Mucosa of rectum (tissue), 2 donors: ENCODE data around the gene ATXN2.
"Not testable (repeated sequence)": the region's sequence is repeated elsewhere in the genome, so short reads cannot be mapped to it uniquely, and the experiment has no call there.

Experiments used
- H3K27ac ChIP-seq, 2 donors: one replicate each; pipeline ENCODE4 v1.7.0; 2013; ENCODE audit warnings: inconsistent platforms in 2 of 2, low read depth in 2 of 2, low read length in 2 of 2
- H3K27me3 ChIP-seq, 2 donors: one replicate each; pipeline ENCODE4 v1.7.0; 2013; ENCODE audit warnings: low read length in 2 of 2; ENCODE audit not compliant: control insufficient read depth in 2 of 2, insufficient read depth in 2 of 2
- H3K36me3 ChIP-seq, 2 donors: one replicate each; pipeline ENCODE4 v1.7.0; 2013; ENCODE audit warnings: low read length in 2 of 2; ENCODE audit not compliant: control insufficient read depth in 2 of 2, insufficient read depth in 2 of 2
- H3K4me1 ChIP-seq, 2 donors: one replicate each; pipeline ENCODE4 v1.7.0; 2013; ENCODE audit warnings: low read length in 2 of 2, mild to moderate bottlenecking in 1 of 2; ENCODE audit not compliant: control insufficient read depth in 2 of 2, insufficient read depth in 2 of 2
- H3K4me3 ChIP-seq, 2 donors: one replicate each; pipeline ENCODE4 v1.7.0; 2013; ENCODE audit warnings: low read length in 2 of 2
- H3K9ac ChIP-seq, 2 donors: one replicate each; pipeline ENCODE4 v1.7.0; 2013; ENCODE audit warnings: low read length in 2 of 2, low read depth in 1 of 2, mild to moderate bottlenecking in 1 of 2
- H3K9me3 ChIP-seq, 2 donors: one replicate each; pipeline ENCODE4 v1.7.0; 2013; ENCODE audit warnings: low read length in 2 of 2; ENCODE audit not compliant: control insufficient read depth in 2 of 2
- donor health status: healthy.
- donor health status: Normal muscosa, but diverticular disease.

The ATXN2 gene

DNA sequence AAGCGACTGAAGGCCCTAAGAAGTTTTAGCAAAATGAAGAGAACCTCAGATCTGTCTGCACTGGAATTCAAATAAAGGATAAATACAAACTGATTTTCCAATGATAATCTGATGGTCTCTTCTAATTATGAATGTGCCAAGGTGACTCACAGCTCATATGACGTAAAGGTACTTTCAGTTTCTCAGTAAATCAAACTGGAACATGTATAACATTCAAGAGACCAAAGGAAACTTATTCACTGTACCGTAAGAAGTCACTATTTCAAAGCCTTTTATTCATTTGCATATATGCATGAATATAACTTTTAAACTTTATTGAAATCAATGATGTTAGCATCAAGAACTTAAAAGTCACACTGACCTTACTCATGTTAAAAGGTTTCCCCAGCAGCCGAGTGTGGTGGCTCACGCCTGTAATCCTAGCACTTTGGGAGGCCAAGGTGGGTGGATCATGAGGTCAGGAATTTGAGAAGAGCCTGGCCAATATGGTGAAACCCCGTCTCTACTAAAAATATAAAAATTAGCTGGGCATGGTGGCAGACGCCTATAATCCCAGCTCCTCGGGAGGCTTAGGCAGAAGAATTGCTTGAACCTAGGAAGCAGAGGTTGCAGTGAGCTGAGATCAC lies 52.2 kb downstream of the ATXN2 start:
- peaks cover 29 to 32% of the 10 kb centered on the region in 2 donors for H3K36me3 ChIP-seq
- no peak overlapping the region for H3K9ac ChIP-seq
- H3K9me3 ChIP-seq, result no peaks in the 10 kb centered on the region
- no peaks in the 10 kb centered on the region for H3K27me3 ChIP-seq
- H3K4me1 ChIP-seq, result no peaks in the 10 kb centered on the region
- H3K4me3 ChIP-seq, result no peak overlapping the region
- H3K27ac ChIP-seq, result no peak overlapping the region

DNA sequence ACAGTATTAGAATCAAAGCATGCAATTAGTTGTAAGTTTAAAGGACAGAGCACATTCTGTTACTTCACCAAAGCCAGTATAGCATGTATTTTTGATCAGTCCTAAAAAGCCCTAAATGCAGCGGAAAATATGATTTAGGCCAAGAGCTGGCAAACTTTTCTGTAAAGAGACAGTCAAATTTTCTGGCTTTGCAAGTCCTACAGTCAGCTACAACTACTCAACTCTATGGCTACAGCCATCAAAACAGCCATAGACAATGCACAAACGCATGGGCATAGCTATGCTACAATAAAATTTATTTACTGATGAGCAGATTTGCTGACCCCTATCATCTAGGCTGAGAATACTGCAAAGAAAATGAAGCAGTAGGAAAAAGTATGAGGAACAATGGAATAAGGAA lies 52.9 kb downstream of the ATXN2 start:
- Histone ChIP-seq H3K9ac (no peak overlapping the region), H3K4me1 (no peaks in the 10 kb centered on the region), H3K4me3 (no peak overlapping the region), H3K9me3 (no peaks in the 10 kb centered on the region), H3K36me3 (peaks cover 29 to 32% of the 10 kb centered on the region in 2 donors), H3K27me3 (no peaks in the 10 kb centered on the region), H3K27ac (no peak overlapping the region)

DNA sequence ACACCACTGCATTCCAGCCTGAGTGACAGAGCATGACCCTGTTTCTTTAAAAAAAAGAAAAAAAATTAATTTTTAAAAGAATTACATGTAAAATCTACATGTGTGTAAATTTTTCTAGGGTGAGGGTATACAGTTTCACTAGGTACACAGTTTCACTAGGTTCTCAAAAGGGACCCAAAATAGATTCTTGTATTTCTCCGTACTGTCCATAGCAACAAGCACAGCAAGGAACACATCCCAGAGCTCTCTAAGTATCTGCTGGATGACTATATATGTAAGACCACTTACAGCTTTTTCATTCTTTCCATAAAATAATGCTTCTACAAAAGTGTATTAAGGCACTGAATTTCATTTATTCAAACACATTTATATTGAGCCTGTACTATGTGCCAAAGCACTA lies 55.1 kb downstream of the ATXN2 start:
- H3K27ac ChIP-seq, result no peak overlapping the region
- H3K27me3 ChIP-seq, result no peaks in the 10 kb centered on the region
- no peaks in the 10 kb centered on the region for H3K9me3 ChIP-seq
- no peak overlapping the region for H3K9ac ChIP-seq
- H3K36me3 ChIP-seq, result peaks cover 25 to 27% of the 10 kb centered on the region in 2 donors
- no peak overlapping the region for H3K4me3 ChIP-seq
- no peaks in the 10 kb centered on the region for H3K4me1 ChIP-seq

- Histone ChIP-seq H3K27ac (no peak overlapping the region), H3K4me3 (no peak overlapping the region), H3K4me1 (no peaks in the 10 kb centered on the region), H3K36me3 (peaks cover 4 to 18% of the 10 kb centered on the region in 2 donors), H3K9ac (no peak overlapping the region), H3K27me3 (no peaks in the 10 kb centered on the region), H3K9me3 (no peaks in the 10 kb centered on the region)
Measured at GRCh38 chr12:111532751-111533150, 66.4 kb downstream of the ATXN2 start.

DNA sequence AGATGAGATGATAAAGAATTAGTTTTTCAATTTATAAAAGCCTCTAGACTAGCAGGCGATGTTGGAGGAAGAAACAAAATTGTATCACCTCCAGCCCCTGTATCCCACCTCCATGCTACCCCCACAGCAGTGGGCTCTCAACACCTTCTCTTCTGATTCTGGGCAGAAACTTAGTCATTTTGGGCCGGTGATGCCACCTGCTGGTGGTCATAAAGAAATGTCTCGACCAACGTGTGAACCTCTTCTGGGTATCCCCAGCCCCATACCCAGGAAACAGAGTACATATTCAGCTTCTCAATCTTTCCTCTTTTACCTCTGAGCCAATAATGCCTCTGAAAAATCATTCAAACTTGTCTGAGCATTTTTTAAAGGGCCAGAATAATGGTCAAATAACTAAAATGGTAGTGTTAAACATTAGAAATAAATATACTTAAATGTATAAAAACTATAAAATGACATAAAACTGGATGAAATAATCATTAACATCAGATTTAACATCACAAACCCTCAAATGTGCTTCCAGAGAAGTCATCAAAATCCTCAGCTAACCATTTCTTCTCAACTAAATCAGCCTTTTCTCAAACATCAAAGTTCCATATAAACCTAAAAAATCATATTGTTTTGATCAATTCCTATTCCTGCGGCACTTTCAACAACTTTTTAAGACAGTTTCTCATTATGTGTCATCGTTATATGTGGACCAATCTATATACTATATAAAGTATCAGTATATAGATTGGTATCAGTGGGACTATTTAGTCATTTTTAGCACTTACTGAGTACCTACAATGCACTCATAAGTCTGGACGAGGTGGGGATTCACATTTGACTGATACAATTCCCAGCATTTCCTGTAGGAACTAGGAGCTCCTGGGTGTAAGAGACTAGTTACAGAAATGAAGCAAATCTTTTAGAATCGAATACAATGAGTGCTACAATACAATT lies 69.4 kb downstream of the ATXN2 start:
- no peak overlapping the region for H3K27ac ChIP-seq
- no peaks in the 10 kb centered on the region for H3K4me1 ChIP-seq
- no peak overlapping the region for H3K4me3 ChIP-seq
- H3K36me3 ChIP-seq, result peaks cover 7 to 21% of the 10 kb centered on the region in 2 donors
- H3K9ac ChIP-seq, result no peak overlapping the region
- H3K27me3 ChIP-seq, result no peaks in the 10 kb centered on the region
- H3K9me3 ChIP-seq, result no peaks in the 10 kb centered on the region

DNA sequence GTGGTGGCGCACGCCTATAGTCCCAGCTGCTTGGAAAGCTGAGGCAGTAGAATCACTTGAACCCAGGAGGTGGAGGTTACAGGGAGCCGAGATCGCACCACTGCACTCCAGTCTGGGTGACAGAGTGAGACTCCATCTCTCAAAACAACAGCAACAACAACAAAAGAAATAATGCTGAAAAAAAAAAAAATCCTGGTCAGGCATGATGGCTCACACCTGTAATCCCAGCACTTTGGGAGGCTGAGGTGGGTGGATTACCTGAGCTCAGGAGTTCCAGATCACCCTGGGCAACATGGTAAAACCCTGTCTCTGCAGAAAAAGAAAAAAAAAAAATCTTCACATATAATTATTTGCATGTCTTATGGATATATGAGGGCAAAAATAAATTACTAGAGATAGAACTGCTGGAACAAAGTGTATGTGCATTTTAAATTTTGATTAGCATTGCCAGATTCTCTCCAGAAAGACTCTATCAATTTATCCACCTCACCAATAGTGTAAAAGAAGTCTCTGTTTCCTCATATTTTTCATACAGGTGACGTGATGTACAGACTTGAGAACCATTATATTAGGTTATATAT lies 75.4 kb downstream of the ATXN2 start:
- Histone ChIP-seq H3K27ac (no peak overlapping the region), H3K27me3 (no peaks in the 10 kb centered on the region), H3K36me3 (peaks cover 41 to 52% of the 10 kb centered on the region in 2 donors)

DNA sequence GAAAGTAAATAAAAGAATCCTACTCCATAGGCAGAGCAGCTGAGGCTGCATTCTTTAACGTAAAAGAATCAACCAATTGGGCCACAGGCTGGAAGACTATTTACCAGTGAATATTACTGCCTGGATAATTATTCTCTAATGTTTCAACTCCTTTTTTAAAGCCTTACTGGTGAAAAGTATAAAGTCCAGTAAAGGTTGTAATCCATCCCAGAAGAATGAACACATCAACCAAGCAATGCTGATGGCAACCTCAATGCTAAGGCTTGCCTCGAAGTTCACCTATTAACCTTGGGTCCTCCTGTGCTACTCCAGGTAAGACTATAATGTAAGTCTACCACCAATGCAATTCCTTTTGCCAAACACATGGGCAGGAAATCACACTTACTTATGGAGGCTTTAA lies 77.3 kb downstream of the ATXN2 start:
- no peaks in the 10 kb centered on the region for H3K9me3 ChIP-seq
- H3K27ac ChIP-seq, result no peak overlapping the region
- H3K27me3 ChIP-seq, result no peaks in the 10 kb centered on the region
- no peak overlapping the region for H3K4me3 ChIP-seq
- H3K9ac ChIP-seq, result no peak overlapping the region
- H3K4me1 ChIP-seq, result no peaks in the 10 kb centered on the region
- peaks cover 48 to 52% of the 10 kb centered on the region in 2 donors for H3K36me3 ChIP-seq

More for the DNA sequence above, 75.4 kb downstream of the ATXN2 start:
- Histone ChIP-seq H3K4me3 (no peak overlapping the region), H3K4me1 (no peaks in the 10 kb centered on the region), H3K9ac (no peak overlapping the region), H3K9me3 (no peaks in the 10 kb centered on the region)

GRCh38 chr12:111519937-111520336 lies 79.2 kb downstream of the ATXN2 start:
- no peak overlapping the region for H3K27ac ChIP-seq
- H3K4me1 ChIP-seq, result no peaks in the 10 kb centered on the region
- H3K36me3 ChIP-seq, result peaks cover 55% of the 10 kb centered on the region in 2 donors

GRCh38 chr12:111519083-111519482 lies 80.0 kb downstream of the ATXN2 start:
- no peaks in the 10 kb centered on the region for H3K4me1 ChIP-seq
- no peaks in the 10 kb centered on the region for H3K9me3 ChIP-seq
- no peaks in the 10 kb centered on the region for H3K27me3 ChIP-seq
- no peak overlapping the region for H3K9ac ChIP-seq
- H3K27ac ChIP-seq, result no peak overlapping the region
- no peak overlapping the region for H3K4me3 ChIP-seq
- H3K36me3 ChIP-seq, result peaks cover 50 to 54% of the 10 kb centered on the region in 2 donors

More at GRCh38 chr12:111519937-111520336, 79.2 kb downstream of the ATXN2 start:
- no peaks in the 10 kb centered on the region for H3K27me3 ChIP-seq
- no peaks in the 10 kb centered on the region for H3K9me3 ChIP-seq
- H3K9ac ChIP-seq, result no peak overlapping the region
- H3K4me3 ChIP-seq, result no peak overlapping the region

DNA sequence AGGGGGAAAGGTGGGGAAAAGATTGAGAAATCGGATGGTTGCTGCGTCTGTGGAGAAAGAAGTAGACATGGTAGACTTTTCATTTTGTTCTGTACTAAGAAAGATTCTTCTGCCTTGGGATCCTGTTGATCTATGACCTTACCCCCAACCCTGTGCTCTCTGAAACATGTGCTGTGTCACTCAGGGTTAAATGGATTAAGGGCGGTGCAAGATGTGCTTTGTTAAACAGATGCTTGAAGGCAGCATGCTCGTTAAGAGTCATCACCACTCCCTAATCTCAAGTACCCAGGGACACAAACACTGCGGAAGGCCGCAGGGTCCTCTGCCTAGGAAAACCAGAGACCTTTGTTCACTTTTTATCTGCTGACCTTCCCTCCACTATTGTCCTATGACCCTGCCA lies 91.4 kb downstream of the ATXN2 start:
- not testable (repeated sequence) for H3K27me3 ChIP-seq, H3K4me1 ChIP-seq, H3K9me3 ChIP-seq, H3K27ac ChIP-seq, H3K4me3 ChIP-seq, H3K9ac ChIP-seq
- peaks cover 35 to 51% of the 10 kb centered on the region in 2 donors for H3K36me3 ChIP-seq
